K562 (cell line): ENCODE measurements around the gene SPRR2D. TPM values are rescaled to one million over a fixed set of nuclear protein-coding genes. Genes with fewer than 3 reads are reported as not detected.

ENCODE experiments used
- ARID1B ChIP-seq: fragments of 450-650 bp; IDR thresholded peaks from 2 replicates; pipeline ENCODE4 v1.6.1; 2016; ENCODE audit warnings: antibody characterized with exemption, mild to moderate bottlenecking, inconsistent platforms
- ATF7 ChIP-seq: fragments of 450-650 bp; IDR thresholded peaks from 2 replicates; pipeline ENCODE4 v1.7.1; 2014; ENCODE audit warnings: mild to moderate bottlenecking, moderate library complexity
- CTCFL ChIP-seq: IDR thresholded peaks from 2 replicates; pipeline ENCODE4 v1.6.1; 2011; ENCODE audit warnings: borderline replicate concordance, low read depth, mild to moderate bottlenecking, moderate library complexity, low read length; ENCODE audit not compliant: insufficient read depth, poor library complexity, severe bottlenecking
- EP400 ChIP-seq: fragments of 450-650 bp; IDR thresholded peaks from 2 replicates; pipeline ENCODE4 v1.6.1; 2017; ENCODE audit warnings: antibody characterized with exemption, mild to moderate bottlenecking, moderate library complexity
- ILK ChIP-seq: fragments of 450-650 bp; IDR thresholded peaks from 2 replicates; pipeline ENCODE4 v1.6.1; 2016; ENCODE audit warnings: missing genetic modification characterization, low read depth, mild to moderate bottlenecking, missing compliant biosample characterization, moderate library complexity, borderline replicate concordance
- NR0B1 ChIP-seq: fragments of 450-650 bp; IDR thresholded peaks from one replicate; pipeline ENCODE4 v1.6.1; 2018; ENCODE audit warnings: mild to moderate bottlenecking, moderate library complexity; ENCODE audit not compliant: partially characterized antibody
- PCBP1 ChIP-seq: fragments of 200-400 bp; formaldehyde crosslinking; IDR thresholded peaks from 2 replicates; pipeline ENCODE4 v1.6.1; 2018; ENCODE audit warnings: mild to moderate bottlenecking, low read depth, low read length; ENCODE audit not compliant: poor library complexity, severe bottlenecking
- POLR2H ChIP-seq: IDR thresholded peaks from 2 replicates; pipeline ENCODE4 v1.6.1; 2016; ENCODE audit warnings: missing genetic modification characterization, low read depth, mild to moderate bottlenecking, control low read depth, missing compliant biosample characterization, moderate library complexity
- SMARCE1 ChIP-seq: fragments of 450-650 bp; IDR thresholded peaks from 2 replicates; pipeline ENCODE4 v1.7.1; 2016; ENCODE audit warnings: mild to moderate bottlenecking
- SOX6 ChIP-seq: fragments of 450-650 bp; IDR thresholded peaks from 2 replicates; pipeline ENCODE4 v1.6.1; 2014; ENCODE audit warnings: mild to moderate bottlenecking
- SP2 ChIP-seq: IDR thresholded peaks from 2 replicates; pipeline ENCODE4 v1.6.1; 2011; ENCODE audit warnings: mild to moderate bottlenecking, low read depth, low read length, moderate library complexity; ENCODE audit not compliant: poor library complexity, severe bottlenecking; ENCODE audit errors: extremely low read depth
- SRF ChIP-seq, 2 experiments: fragments of 250-450, 450-650 bp in 1 of 2; sonication (Bioruptor Pico) in 1 of 2; sonication (generic) in 1 of 2; formaldehyde crosslinking; IDR thresholded peaks; 2 replicates each; pipeline versions ENCODE4 v1.5.0 to v1.5.1; 2020 to 2022; ENCODE audit warnings: mild to moderate bottlenecking in 1 of 2, missing genetic modification reagents in 1 of 2
- TRIM24 ChIP-seq, 2 experiments: fragments of 450-650 bp; IDR thresholded peaks; 2 replicates each; pipeline ENCODE4 v1.6.1; 2016
- ZNF197 ChIP-seq: fragments of 200-800 bp; sonication (Bioruptor generic); IDR thresholded peaks from 2 replicates; pipeline ENCODE4 v1.6.1; 2016; ENCODE audit warnings: low read depth, missing genetic modification characterization, missing compliant biosample characterization
- polyA plus RNA-seq, 8 experiments: library from polyadenylated mRNA; depleted of rRNA in 4 of 8; stranded (reverse) in 5 of 8; unstranded in 3 of 8; fragments of >200 nt; fragmentation: Nextera tagmentation in 2 of 8; fragmentation: Illumina TruSeq in 1 of 8; extraction: Ambion mirVana in 2 of 8; extraction: Trizol in 1 of 8; gene quantifications; 2 replicates each; pipeline versions ENCODE4 v1.2.1 to v1.2.3, GENCODE V29; 2011 to 2014; ENCODE audit warnings: inconsistent platforms in 1 of 8, missing spikeins in 1 of 8
- total RNA-seq, 7 experiments: library from RNA; depleted of rRNA in 6 of 7; stranded (reverse); fragments of >200 nt in 6 of 7; fragmentation: Illumina TruSeq in 2 of 7; extraction: Trizol in 2 of 7; gene quantifications; 2 replicates each; pipeline versions ENCODE4 v1.2.1 to v1.2.3, GENCODE V29; 2011 to 2021; ENCODE audit warnings: low replicate concordance in 1 of 7
- TF ChIP-seq, protein P1 (sequence below), 2 experiments: fragments of 450-650 bp; IDR thresholded peaks; 2 replicates each; pipeline ENCODE4 v1.6.1; 2016; ENCODE audit warnings: mild to moderate bottlenecking in 2 of 2, borderline replicate concordance in 1 of 2, low read depth in 1 of 2, moderate library complexity in 1 of 2

Gene SPRR2D
- total and polyA plus RNA-seq, 9 of the 15 experiments (the other 6 are each of a cell fraction or from before 2014, with no cell fraction given) = 0.91 to 5.1 (median 3.2) TPM; not detected in 1

- TF ChIP-seq TRIM24 (IDR thresholded peaks at IDR 0.05) (peak in 1 of 2 experiments; percentile 45; a peak in 1 of 4 replicates), SRF (CRISPR knock-in tag; IDR thresholded peaks at IDR 0.05) (peak in 1 of 2 experiments; percentile 72; a peak in 2 of 4 replicates), SMARCE1 (peak; percentile 44; the same call in 1 of the 2 replicates), ILK (tag) (no peak), EP400 (peak; percentile 20; the same call in 1 of the 2 replicates), PCBP1 (no peak), ARID1B (peak; percentile 69), NR0B1 (no peak), ATF7 (peak; percentile 61; the same call in 1 of the 2 replicates), SOX6 (peak; percentile 80), CTCFL (no peak), SP2 (no peak), ZNF197 (CRISPR knock-in tag) (peak; percentile 17; the same call in 1 of the 2 replicates), POLR2H (tag) (peak; percentile 98)
- TF ChIP-seq, protein P1, sequence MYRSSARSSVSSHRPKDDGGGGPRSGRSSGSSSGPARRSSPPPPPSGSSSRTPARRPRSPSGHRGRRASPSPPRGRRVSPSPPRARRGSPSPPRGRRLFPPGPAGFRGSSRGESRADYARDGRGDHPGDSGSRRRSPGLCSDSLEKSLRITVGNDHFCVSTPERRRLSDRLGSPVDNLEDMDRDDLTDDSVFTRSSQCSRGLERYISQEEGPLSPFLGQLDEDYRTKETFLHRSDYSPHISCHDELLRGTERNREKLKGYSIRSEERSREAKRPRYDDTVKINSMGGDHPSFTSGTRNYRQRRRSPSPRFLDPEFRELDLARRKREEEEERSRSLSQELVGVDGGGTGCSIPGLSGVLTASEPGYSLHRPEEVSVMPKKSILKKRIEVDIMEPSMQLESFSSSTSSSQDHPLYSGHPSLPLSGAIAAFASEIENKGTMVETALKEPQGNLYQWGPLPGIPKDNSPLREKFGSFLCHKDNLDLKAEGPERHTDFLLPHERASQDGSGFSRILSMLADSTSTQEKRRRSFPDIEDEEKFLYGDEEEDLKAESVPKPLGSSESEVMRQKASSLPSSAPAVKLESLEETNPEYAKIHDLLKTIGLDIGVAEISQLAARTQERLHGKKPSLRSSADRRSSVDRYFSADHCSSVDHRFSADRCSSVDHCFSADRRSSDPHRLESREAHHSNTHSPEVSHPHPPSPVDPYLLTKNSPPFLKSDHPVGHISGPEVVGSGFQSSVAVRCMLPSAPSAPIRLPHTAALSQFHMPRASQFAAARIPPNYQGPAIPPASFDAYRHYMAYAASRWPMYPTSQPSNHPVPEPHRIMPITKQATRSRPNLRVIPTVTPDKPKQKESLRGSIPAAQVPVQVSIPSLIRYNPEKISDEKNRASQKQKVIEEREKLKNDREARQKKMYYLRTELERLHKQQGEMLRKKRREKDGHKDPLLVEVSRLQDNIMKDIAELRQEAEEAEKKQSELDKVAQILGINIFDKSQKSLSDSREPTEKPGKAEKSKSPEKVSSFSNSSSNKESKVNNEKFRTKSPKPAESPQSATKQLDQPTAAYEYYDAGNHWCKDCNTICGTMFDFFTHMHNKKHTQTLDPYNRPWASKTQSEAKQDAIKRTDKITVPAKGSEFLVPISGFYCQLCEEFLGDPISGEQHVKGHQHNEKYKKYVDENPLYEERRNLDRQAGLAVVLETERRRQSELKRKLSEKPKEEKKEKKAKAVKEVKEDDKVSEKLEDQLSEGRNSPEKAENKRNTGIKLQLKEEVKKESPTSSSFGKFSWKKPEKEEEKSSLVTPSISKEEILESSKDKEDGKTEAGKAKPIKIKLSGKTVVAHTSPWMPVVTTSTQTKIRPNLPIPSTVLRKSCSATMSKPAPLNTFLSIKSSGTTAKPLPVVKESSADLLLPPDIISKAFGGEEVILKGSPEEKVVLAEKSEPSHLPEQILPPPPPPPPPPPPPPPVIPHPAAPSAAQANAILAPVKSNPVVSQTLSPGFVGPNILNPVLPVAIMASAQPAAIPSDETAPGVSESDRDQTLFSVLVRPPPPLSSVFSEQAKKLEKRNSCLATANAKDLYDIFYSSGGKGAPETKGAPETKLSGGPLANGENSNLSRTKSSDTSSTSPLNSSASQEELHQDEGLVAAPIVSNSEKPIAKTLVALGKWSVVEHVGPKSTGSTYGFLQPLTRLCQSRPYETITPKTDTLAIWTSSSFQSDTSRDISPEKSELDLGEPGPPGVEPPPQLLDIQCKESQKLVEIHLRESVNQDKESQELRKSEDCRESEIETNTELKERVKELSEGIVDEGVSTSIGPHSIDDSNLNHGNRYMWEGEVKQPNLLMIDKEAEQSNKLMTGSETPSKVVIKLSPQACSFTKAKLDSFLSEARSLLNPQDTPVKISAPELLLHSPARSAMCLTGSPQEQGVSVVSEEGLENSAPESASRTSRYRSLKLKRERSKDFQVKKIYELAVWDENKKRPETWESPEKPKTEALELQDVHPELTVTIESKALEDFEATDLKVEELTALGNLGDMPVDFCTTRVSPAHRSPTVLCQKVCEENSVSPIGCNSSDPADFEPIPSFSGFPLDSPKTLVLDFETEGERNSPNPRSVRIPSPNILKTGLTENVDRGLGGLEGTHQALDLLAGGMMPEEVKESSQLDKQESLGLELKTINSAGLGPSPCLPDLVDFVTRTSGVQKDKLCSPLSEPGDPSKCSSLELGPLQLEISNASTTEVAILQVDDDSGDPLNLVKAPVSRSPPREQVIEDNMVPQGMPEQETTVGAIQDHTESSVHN (IDR thresholded peaks at IDR 0.05; ENCODE audit: borderline replicate concordance in 1 of 2, low read depth in 1 of 2) = 0 out of 4 replicates have a peak, but pooled peaks of 1 of the 2 experiments have one; percentile 30
Measured at GRCh38 chr1:153040950-153041631, at the start of gene SPRR2D (continued).
